ENCODE results near the gene NAPA.

The NAPA gene

GRCh38 chr19:47512183-47512947 lies 2.5 kb downstream of the NAPA start:
- H3K27me3 Mint-ChIP-seq (ENCODE audit: low read depth): no peaks in the 10 kb centered on the region
- peak overlapping the region; percentile 97 for H3K27ac Mint-ChIP-seq
- H3K4me1 Mint-ChIP-seq (ENCODE audit: low read depth): peaks cover 53% of the 10 kb centered on the region
- H3K4me3 Mint-ChIP-seq: peak overlapping the region; percentile 98
- H3K36me3 Mint-ChIP-seq (ENCODE audit: low read depth): peaks cover 12% of the 10 kb centered on the region
- no peaks in the 10 kb centered on the region for H3K9me3 Mint-ChIP-seq

DNA sequence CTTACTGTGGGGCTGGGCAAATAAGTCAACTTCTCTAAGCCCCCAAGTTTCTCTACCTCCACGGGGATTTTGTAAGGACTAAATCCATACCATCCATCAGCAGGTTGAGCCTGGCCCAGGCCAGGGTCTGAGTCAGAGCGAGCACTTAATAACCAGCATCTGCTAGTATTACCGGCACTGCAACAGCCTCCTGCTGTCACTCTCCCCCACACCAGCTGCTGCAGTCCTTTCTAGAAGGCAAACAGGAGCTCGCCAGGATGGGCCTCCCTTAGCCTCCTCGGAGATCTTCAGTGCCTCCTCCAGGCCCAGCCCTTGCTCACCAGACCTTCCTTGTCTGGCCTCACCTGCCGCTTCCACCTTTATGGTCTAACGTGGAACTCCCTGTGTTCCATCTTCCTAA lies 3.2 kb downstream of the NAPA start:
- H3K27ac Mint-ChIP-seq: peak overlapping the region; percentile 97
- H3K4me1 Mint-ChIP-seq (ENCODE audit: low read depth): peaks cover 46% of the 10 kb centered on the region
- H3K4me3 Mint-ChIP-seq: no peak overlapping the region
- no peaks in the 10 kb centered on the region for H3K9me3 Mint-ChIP-seq
- H3K36me3 Mint-ChIP-seq (ENCODE audit: low read depth): peaks cover 12% of the 10 kb centered on the region
- H3K27me3 Mint-ChIP-seq (ENCODE audit: low read depth): no peaks in the 10 kb centered on the region

DNA sequence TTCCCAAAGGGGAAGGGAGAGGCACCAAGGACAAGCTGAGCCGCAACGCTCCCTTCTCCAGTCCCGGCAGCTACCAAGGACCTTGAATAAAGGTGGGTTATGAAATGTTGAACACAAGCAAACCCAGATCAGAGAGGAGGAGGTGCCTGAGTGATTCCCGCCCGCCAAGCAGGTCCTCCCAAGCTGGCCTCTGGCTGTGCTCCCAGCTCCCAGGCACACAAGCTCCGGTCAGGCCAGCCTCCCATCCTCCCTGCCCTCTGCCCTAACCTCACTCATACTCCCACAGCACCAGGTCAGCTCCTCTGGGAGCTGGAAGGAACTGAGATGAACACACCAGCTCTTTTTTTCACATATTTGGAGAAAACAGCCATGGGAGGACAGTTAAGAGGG lies 3.7 kb downstream of the NAPA start:
- Mint-ChIP-seq H3K36me3 (ENCODE audit: low read depth) (peaks cover 12% of the 10 kb centered on the region), H3K4me1 (ENCODE audit: low read depth) (peaks cover 40% of the 10 kb centered on the region), H3K27ac (no peak overlapping the region), H3K27me3 (ENCODE audit: low read depth) (no peaks in the 10 kb centered on the region), H3K4me3 (no peak overlapping the region), H3K9me3 (no peaks in the 10 kb centered on the region)

GRCh38 chr19:47510516-47511127 lies 4.2 kb downstream of the NAPA start:
- Mint-ChIP-seq H3K4me3 (no peak overlapping the region), H3K27ac (no peak overlapping the region), H3K9me3 (no peaks in the 10 kb centered on the region), H3K36me3 (ENCODE audit: low read depth) (peaks cover 12% of the 10 kb centered on the region), H3K4me1 (ENCODE audit: low read depth) (peaks cover 36% of the 10 kb centered on the region), H3K27me3 (ENCODE audit: low read depth) (no peaks in the 10 kb centered on the region)

GRCh38 chr19:47509973-47510372 lies 4.9 kb downstream of the NAPA start:
- H3K4me1 Mint-ChIP-seq (ENCODE audit: low read depth): peaks cover 34% of the 10 kb centered on the region
- no peak overlapping the region for H3K27ac Mint-ChIP-seq
- H3K27me3 Mint-ChIP-seq (ENCODE audit: low read depth): no peaks in the 10 kb centered on the region
- H3K4me3 Mint-ChIP-seq: no peak overlapping the region
- H3K36me3 Mint-ChIP-seq (ENCODE audit: low read depth): peaks cover 12% of the 10 kb centered on the region
- no peaks in the 10 kb centered on the region for H3K9me3 Mint-ChIP-seq

- Mint-ChIP-seq H3K27ac (no peak overlapping the region), H3K9me3 (no peaks in the 10 kb centered on the region), H3K4me1 (ENCODE audit: low read depth) (peaks cover 31% of the 10 kb centered on the region), H3K27me3 (ENCODE audit: low read depth) (no peaks in the 10 kb centered on the region), H3K4me3 (no peak overlapping the region), H3K36me3 (ENCODE audit: low read depth) (peaks cover 8% of the 10 kb centered on the region)
Observed at GRCh38 chr19:47509170-47509847, 5.6 kb downstream of the NAPA start.

DNA sequence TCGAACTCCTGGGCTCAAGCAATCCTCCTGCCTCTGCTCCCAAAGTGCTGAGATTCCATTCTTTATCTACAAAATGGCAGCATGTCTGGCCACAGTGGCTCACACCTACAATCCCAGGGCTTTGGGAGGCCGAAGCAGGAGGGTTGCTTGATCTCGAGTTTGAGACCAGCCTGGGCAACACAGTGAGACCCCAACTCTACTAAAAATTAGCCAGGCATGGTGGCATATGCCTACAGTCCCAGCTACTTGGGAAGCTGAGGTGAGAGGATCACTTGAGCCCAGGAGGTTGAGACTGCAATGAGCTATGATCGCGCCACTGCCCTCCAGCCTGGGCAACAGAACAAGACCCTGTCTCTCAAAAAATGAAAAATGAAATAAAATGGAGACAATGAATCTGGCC lies 6.1 kb downstream of the NAPA start:
- Mint-ChIP-seq H3K36me3 (ENCODE audit: low read depth) (peaks cover 8% of the 10 kb centered on the region), H3K4me1 (ENCODE audit: low read depth) (peaks cover 27% of the 10 kb centered on the region), H3K27ac (no peak overlapping the region), H3K27me3 (ENCODE audit: low read depth) (no peaks in the 10 kb centered on the region), H3K4me3 (no peak overlapping the region), H3K9me3 (no peaks in the 10 kb centered on the region)

GRCh38 chr19:47507924-47508553 lies 6.8 kb downstream of the NAPA start:
- no peak overlapping the region for H3K27ac Mint-ChIP-seq
- no peaks in the 10 kb centered on the region for H3K9me3 Mint-ChIP-seq
- peaks cover 9% of the 10 kb centered on the region for H3K36me3 Mint-ChIP-seq (ENCODE audit: low read depth)
- no peaks in the 10 kb centered on the region for H3K27me3 Mint-ChIP-seq (ENCODE audit: low read depth)
- no peak overlapping the region for H3K4me3 Mint-ChIP-seq
- H3K4me1 Mint-ChIP-seq (ENCODE audit: low read depth): peaks cover 20% of the 10 kb centered on the region

GRCh38 chr19:47507012-47507411 lies 7.9 kb downstream of the NAPA start:
- H3K9me3 Mint-ChIP-seq: no peaks in the 10 kb centered on the region
- peaks cover 10% of the 10 kb centered on the region for H3K4me1 Mint-ChIP-seq (ENCODE audit: low read depth)

DNA sequence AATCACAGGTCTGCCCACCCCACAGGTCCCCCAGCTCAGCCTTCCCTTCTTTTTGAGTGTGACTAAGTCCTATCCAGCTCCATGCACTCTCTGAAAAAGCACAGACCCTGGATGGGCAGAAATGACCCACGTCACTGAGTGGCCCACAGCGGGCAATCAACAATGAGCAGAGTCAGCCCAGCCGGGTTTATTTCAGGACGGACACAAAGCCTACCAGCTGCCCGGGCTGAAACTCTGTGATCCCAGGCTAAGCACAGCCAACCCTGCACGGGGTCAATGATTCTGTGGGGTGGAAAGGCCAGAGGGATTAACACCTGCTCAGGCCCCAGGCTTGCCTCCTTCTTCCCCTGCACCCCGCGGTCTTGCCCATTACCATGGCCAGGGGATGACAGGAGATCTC lies 8.4 kb downstream of the NAPA start:
- H3K4me1 Mint-ChIP-seq (ENCODE audit: low read depth): peaks cover 5% of the 10 kb centered on the region
- H3K27ac Mint-ChIP-seq: no peak overlapping the region
- peaks cover 10% of the 10 kb centered on the region for H3K36me3 Mint-ChIP-seq (ENCODE audit: low read depth)
- H3K9me3 Mint-ChIP-seq: no peaks in the 10 kb centered on the region
- no peak overlapping the region for H3K4me3 Mint-ChIP-seq
- H3K27me3 Mint-ChIP-seq (ENCODE audit: low read depth): no peaks in the 10 kb centered on the region

More at GRCh38 chr19:47507012-47507411, 7.9 kb downstream of the NAPA start:
- H3K27ac Mint-ChIP-seq: no peak overlapping the region
- peaks cover 7% of the 10 kb centered on the region for H3K36me3 Mint-ChIP-seq (ENCODE audit: low read depth)
- no peaks in the 10 kb centered on the region for H3K27me3 Mint-ChIP-seq (ENCODE audit: low read depth)
- no peak overlapping the region for H3K4me3 Mint-ChIP-seq

GRCh38 chr19:47505506-47505905 lies 9.4 kb downstream of the NAPA start:
- Mint-ChIP-seq H3K36me3 (ENCODE audit: low read depth) (peaks cover 10% of the 10 kb centered on the region), H3K27me3 (ENCODE audit: low read depth) (no peaks in the 10 kb centered on the region), H3K4me1 (ENCODE audit: low read depth) (peaks cover 2% of the 10 kb centered on the region), H3K9me3 (no peaks in the 10 kb centered on the region), H3K4me3 (no peak overlapping the region), H3K27ac (no peak overlapping the region)

DNA sequence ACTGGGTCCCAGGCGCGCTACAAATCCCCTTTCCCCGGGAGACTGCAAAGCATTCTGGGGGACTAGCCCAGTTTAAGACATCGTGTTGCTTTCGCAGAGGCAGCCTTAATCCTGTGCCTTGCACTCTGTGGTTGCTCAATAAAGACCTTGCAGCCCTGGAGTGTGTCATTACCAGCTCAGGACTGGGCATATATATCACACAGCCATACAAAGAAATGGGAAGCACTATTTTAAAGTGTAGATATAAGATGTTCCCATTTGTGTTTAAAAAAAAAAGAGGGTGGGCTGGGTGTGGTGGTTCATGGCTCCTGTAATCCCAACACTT lies 11.1 kb downstream of the NAPA start:
- Mint-ChIP-seq H3K4me3 (no peak overlapping the region), H3K9me3 (no peaks in the 10 kb centered on the region), H3K27ac (no peak overlapping the region), H3K4me1 (ENCODE audit: low read depth) (no peaks in the 10 kb centered on the region), H3K27me3 (ENCODE audit: low read depth) (no peaks in the 10 kb centered on the region), H3K36me3 (ENCODE audit: low read depth) (peaks cover 8% of the 10 kb centered on the region)

- H3K9me3 Mint-ChIP-seq: no peaks in the 10 kb centered on the region
- no peaks in the 10 kb centered on the region for H3K4me1 Mint-ChIP-seq (ENCODE audit: low read depth)
- H3K27ac Mint-ChIP-seq: no peak overlapping the region
- H3K4me3 Mint-ChIP-seq: no peak overlapping the region
- no peaks in the 10 kb centered on the region for H3K27me3 Mint-ChIP-seq (ENCODE audit: low read depth)
- H3K36me3 Mint-ChIP-seq (ENCODE audit: low read depth): peaks cover 8% of the 10 kb centered on the region
Observed at GRCh38 chr19:47503130-47503825, 11.6 kb downstream of the NAPA start.

Data from T-helper 1 cell treated with Interleukin-12 subunit alpha and Interleukin-12 subunit beta and Interleukin-4 antibody, amounts not matched to agents 30 μg/mL and 1 μg/mL, for 36 hours (primary cell).